HL-60 (cell line): ENCODE measurements around the gene SATL1.

ENCODE experiments used
- DNase-seq, 2 experiments: peaks; one replicate each; pipeline ENCODE4 v3.0.0-alpha.2; 2010 to 2020; ENCODE audit warnings: low read depth in 1 of 2, low spot score in 1 of 2
- H3K27ac ChIP-seq: fragments of 250-450 bp; sonication (Bioruptor Pico); replicated peaks from 2 replicates; pipeline ENCODE4 v1.5.1; 2020; ENCODE audit warnings: mild to moderate bottlenecking, moderate library complexity
- H3K27me3 ChIP-seq: fragments of 250-450 bp; sonication (Bioruptor Pico); 2 replicates; pipeline ENCODE4 v1.5.1; 2021; ENCODE audit warnings: mild to moderate bottlenecking, moderate library complexity; ENCODE audit not compliant: insufficient read depth, poor library complexity, severe bottlenecking
- H3K4me3 ChIP-seq: replicated peaks from 2 replicates; pipeline ENCODE4 v1.5.1; 2011; ENCODE audit warnings: mild to moderate bottlenecking, control low read depth, low read length; ENCODE audit not compliant: insufficient read depth
- CTCF ChIP-seq: IDR thresholded peaks from one replicate; pipeline ENCODE4 v1.5.1; 2011; ENCODE audit warnings: low read length, control low read depth, inconsistent platforms; ENCODE audit not compliant: insufficient read depth
- GABPA ChIP-seq: IDR thresholded peaks from 2 replicates; pipeline ENCODE4 v1.6.1; 2012; ENCODE audit warnings: low read depth
- POLR2AphosphoS5 ChIP-seq: IDR thresholded peaks from 2 replicates; pipeline ENCODE4 v1.6.1; 2012; ENCODE audit warnings: low read depth
- REST ChIP-seq: IDR thresholded peaks from 2 replicates; pipeline ENCODE4 v1.6.1; 2012; ENCODE audit warnings: low read depth; ENCODE audit not compliant: insufficient replicate concordance
- SPI1 ChIP-seq: IDR thresholded peaks from 2 replicates; pipeline ENCODE4 v1.6.1; 2012; ENCODE audit warnings: low read depth, mild to moderate bottlenecking, borderline replicate concordance

Gene SATL1

GRCh38 chrX:85114776-85115175 is 128.8 kb downstream of the SATL1 start:
- TF ChIP-seq CTCF (no peak), POLR2AphosphoS5 (no peak), GABPA (no peak), REST (no peak), SPI1 (no peak)
- DNase-seq: no peak

GRCh38 chrX:85114171-85114570 is 129.4 kb downstream of the SATL1 start:
- no peak overlapping the region for H3K27ac ChIP-seq
- H3K4me3 ChIP-seq: no peak overlapping the region
- DNase-seq: no peak
- H3K27me3 ChIP-seq: no peaks in the 10 kb centered on the region
- TF ChIP-seq SPI1 (no peak), CTCF (no peak), REST (no peak), GABPA (no peak), POLR2AphosphoS5 (no peak)

More at GRCh38 chrX:85114776-85115175, 128.8 kb downstream of the SATL1 start:
- no peak overlapping the region for H3K27ac ChIP-seq
- H3K4me3 ChIP-seq: no peak overlapping the region
- no peaks in the 10 kb centered on the region for H3K27me3 ChIP-seq

- TF ChIP-seq CTCF: no peak
- TF ChIP-seq REST: no peak
- no peak for TF ChIP-seq GABPA
- no peak overlapping the region for H3K4me3 ChIP-seq
- no peaks in the 10 kb centered on the region for H3K27me3 ChIP-seq
- no peak for DNase-seq
- H3K27ac ChIP-seq: no peak overlapping the region
Observed at GRCh38 chrX:85113746-85114145, 129.8 kb downstream of the SATL1 start.
